ENCODE results near the gene TUBB2A.

DNA sequence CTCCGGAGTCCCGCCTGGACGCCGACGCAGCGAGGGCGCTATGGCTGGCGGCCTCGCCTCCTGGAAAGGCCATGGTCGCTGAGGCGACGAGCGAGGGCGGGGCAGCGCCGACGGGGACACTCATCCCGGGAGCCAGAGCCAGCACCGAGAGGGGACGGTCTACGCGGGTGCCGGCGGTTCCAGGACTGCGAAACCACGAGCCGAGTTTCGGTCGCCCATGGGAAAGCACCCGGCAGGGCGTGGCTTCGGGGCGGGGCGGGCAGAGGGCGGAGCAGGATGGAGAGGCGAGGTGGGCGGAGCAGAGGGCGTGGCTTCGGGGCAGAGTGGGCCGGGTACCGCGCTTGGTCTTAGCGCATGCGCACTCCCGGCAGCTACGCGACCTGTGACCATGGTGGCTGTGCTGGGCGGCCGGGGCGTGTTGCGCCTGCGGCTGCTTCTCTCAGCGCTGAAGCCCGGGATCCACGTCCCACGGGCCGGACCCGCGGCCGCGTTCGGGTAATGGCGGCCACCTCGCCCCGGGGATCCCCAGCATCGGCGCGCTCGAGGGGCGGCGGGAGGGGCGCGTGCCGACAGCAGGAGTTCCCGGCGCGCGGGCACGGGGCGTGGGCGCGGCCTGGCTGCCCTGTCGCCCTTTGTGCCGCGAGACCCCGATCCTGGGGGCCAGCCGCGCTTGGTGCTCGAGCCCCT, 38.8 kb downstream of the TUBB2A start, which contains the start of gene BPHL:
- TF ChIP-seq CTCF (IDR thresholded peaks at IDR 0.05) (no peak), FOXJ3 (CRISPR knock-in tag; IDR thresholded peaks at IDR 0.05) (no peak), JUND (IDR thresholded peaks at IDR 0.05) (no peak), RCOR1 (IDR thresholded peaks at IDR 0.05; ENCODE audit: low read length) (no peak), EP300 (IDR thresholded peaks at IDR 0.05; ENCODE audit: borderline replicate concordance in 1 of 2, low read depth in 1 of 2, low read length in 1 of 2) (no peak)
- TF ChIP-seq, protein P1, sequence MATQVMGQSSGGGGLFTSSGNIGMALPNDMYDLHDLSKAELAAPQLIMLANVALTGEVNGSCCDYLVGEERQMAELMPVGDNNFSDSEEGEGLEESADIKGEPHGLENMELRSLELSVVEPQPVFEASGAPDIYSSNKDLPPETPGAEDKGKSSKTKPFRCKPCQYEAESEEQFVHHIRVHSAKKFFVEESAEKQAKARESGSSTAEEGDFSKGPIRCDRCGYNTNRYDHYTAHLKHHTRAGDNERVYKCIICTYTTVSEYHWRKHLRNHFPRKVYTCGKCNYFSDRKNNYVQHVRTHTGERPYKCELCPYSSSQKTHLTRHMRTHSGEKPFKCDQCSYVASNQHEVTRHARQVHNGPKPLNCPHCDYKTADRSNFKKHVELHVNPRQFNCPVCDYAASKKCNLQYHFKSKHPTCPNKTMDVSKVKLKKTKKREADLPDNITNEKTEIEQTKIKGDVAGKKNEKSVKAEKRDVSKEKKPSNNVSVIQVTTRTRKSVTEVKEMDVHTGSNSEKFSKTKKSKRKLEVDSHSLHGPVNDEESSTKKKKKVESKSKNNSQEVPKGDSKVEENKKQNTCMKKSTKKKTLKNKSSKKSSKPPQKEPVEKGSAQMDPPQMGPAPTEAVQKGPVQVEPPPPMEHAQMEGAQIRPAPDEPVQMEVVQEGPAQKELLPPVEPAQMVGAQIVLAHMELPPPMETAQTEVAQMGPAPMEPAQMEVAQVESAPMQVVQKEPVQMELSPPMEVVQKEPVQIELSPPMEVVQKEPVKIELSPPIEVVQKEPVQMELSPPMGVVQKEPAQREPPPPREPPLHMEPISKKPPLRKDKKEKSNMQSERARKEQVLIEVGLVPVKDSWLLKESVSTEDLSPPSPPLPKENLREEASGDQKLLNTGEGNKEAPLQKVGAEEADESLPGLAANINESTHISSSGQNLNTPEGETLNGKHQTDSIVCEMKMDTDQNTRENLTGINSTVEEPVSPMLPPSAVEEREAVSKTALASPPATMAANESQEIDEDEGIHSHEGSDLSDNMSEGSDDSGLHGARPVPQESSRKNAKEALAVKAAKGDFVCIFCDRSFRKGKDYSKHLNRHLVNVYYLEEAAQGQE (IDR thresholded peaks at IDR 0.05; ENCODE audit: low read depth, low read length): no peak

All from SK-N-SH (cell line).